ENCODE results near the gene ARHGAP15.

Gene ARHGAP15

GRCh38 chr2:143686585-143687164 lies 557.5 kb downstream of the ARHGAP15 start:
- DNase-seq (ENCODE audit: low read depth, low spot score) = no peak

- no peak for DNase-seq (ENCODE audit: low read depth, low spot score)
Observed at GRCh38 chr2:143688248-143688647, 559.0 kb downstream of the ARHGAP15 start.

GRCh38 chr2:143688815-143689214 lies 559.6 kb downstream of the ARHGAP15 start:
- DNase-seq (ENCODE audit: low read depth, low spot score) = no peak

- DNase-seq (ENCODE audit: low read depth, low spot score) = no peak
Observed at GRCh38 chr2:143689541-143689940, 560.3 kb downstream of the ARHGAP15 start.

GRCh38 chr2:143690235-143690634 lies 561.0 kb downstream of the ARHGAP15 start:
- DNase-seq (ENCODE audit: low read depth, low spot score) = no peak

GRCh38 chr2:143691121-143691520 lies 561.9 kb downstream of the ARHGAP15 start:
- DNase-seq (ENCODE audit: low read depth, low spot score) = no peak

GRCh38 chr2:143692162-143692561 lies 562.9 kb downstream of the ARHGAP15 start:
- no peak for DNase-seq (ENCODE audit: low read depth, low spot score)

GRCh38 chr2:143692967-143693366 lies 563.7 kb downstream of the ARHGAP15 start:
- no peak for DNase-seq (ENCODE audit: low read depth, low spot score)

GRCh38 chr2:143694335-143694734 lies 565.1 kb downstream of the ARHGAP15 start:
- no peak for DNase-seq (ENCODE audit: low read depth, low spot score)

- DNase-seq (ENCODE audit: low read depth, low spot score) = no peak
Observed at GRCh38 chr2:143696651-143697050, 567.4 kb downstream of the ARHGAP15 start.

- no peak for DNase-seq (ENCODE audit: low read depth, low spot score)
Observed at GRCh38 chr2:143697744-143698143, 568.5 kb downstream of the ARHGAP15 start.

- no peak for DNase-seq (ENCODE audit: low read depth, low spot score)
Observed at GRCh38 chr2:143698352-143698751, 569.1 kb downstream of the ARHGAP15 start.

GRCh38 chr2:143698888-143699570 lies 569.8 kb downstream of the ARHGAP15 start:
- DNase-seq (ENCODE audit: low read depth, low spot score) = no peak

- DNase-seq (ENCODE audit: low read depth, low spot score) = no peak
Observed at GRCh38 chr2:143700865-143701264, 571.6 kb downstream of the ARHGAP15 start.

- DNase-seq (ENCODE audit: low read depth, low spot score) = no peak
Observed at GRCh38 chr2:143701785-143702184, 572.6 kb downstream of the ARHGAP15 start.

GRCh38 chr2:143702931-143703330 lies 573.7 kb downstream of the ARHGAP15 start:
- DNase-seq (ENCODE audit: low read depth, low spot score) = no peak

GRCh38 chr2:143704451-143705106 lies 575.4 kb downstream of the ARHGAP15 start:
- DNase-seq (ENCODE audit: low read depth, low spot score) = no peak

- no peak for DNase-seq (ENCODE audit: low read depth, low spot score)
Observed at GRCh38 chr2:143705108-143705707, 576.0 kb downstream of the ARHGAP15 start.

GRCh38 chr2:143706354-143706753 lies 577.1 kb downstream of the ARHGAP15 start:
- DNase-seq (ENCODE audit: low read depth, low spot score) = no peak

GRCh38 chr2:143708682-143709081 lies 579.5 kb downstream of the ARHGAP15 start:
- DNase-seq (ENCODE audit: low read depth, low spot score) = no peak

- no peak for DNase-seq (ENCODE audit: low read depth, low spot score)
Observed at GRCh38 chr2:143710196-143710595, 581.0 kb downstream of the ARHGAP15 start.

- DNase-seq (ENCODE audit: low read depth, low spot score) = no peak
Observed at GRCh38 chr2:143710879-143711278, 581.7 kb downstream of the ARHGAP15 start.

GRCh38 chr2:143716522-143716921 lies 587.3 kb downstream of the ARHGAP15 start:
- no peak for DNase-seq (ENCODE audit: low read depth, low spot score)

Measured in brain pericyte (primary cell).